SK-N-MC (cell line): ENCODE results near the gene DMWD.

Experiments
- DNase-seq: peaks from one replicate; pipeline ENCODE4 v3.0.0-alpha.2; 2011; ENCODE audit warnings: low read depth, low spot score
- H3K27ac ChIP-seq: fragments of 200-600 bp; sonication (generic); 2 replicates; pipeline ENCODE4 v1.5.1; 2016; ENCODE audit warnings: mixed run types
- H3K36me3 ChIP-seq: fragments of 200-600 bp; sonication (generic); 2 replicates; pipeline ENCODE4 v1.6.1; 2017; ENCODE audit warnings: antibody characterized with exemption, low read length, mixed read lengths; ENCODE audit not compliant: insufficient read depth
- H3K4me3 ChIP-seq: fragments of 200-600 bp; sonication (generic); 2 replicates; pipeline ENCODE4 v1.5.1; 2016
- H3K9ac ChIP-seq: fragments of 200-600 bp; sonication (generic); 2 replicates; pipeline ENCODE4 v1.8.0; 2017; ENCODE audit warnings: mixed run types, mixed read lengths; ENCODE audit not compliant: insufficient read length
- H3K9me3 ChIP-seq: fragments of 200-600 bp; sonication (generic); 2 replicates; pipeline ENCODE4 v1.6.1; 2017; ENCODE audit warnings: low read depth, mild to moderate bottlenecking, antibody characterized with exemption, low read length, moderate library complexity, mixed read lengths
- EZH2 ChIP-seq: fragments of 200-600 bp; sonication (generic); IDR thresholded peaks from one replicate; pipeline ENCODE4 v1.6.1; 2017; ENCODE audit warnings: antibody characterized with exemption
- FOXP2 ChIP-seq: optimal IDR thresholded peaks from 2 replicates; pipeline ENCODE3; 2011; ENCODE audit warnings: mild to moderate bottlenecking, moderate library complexity; ENCODE audit not compliant: insufficient read depth; ENCODE audit errors: extremely low read length, control extremely low read depth
- POLR2AphosphoS5 ChIP-seq: IDR thresholded peaks from 2 replicates; pipeline ENCODE4 v1.6.1; 2012; ENCODE audit warnings: mild to moderate bottlenecking, low read depth, low read length, borderline replicate concordance

DMWD gene

DNA sequence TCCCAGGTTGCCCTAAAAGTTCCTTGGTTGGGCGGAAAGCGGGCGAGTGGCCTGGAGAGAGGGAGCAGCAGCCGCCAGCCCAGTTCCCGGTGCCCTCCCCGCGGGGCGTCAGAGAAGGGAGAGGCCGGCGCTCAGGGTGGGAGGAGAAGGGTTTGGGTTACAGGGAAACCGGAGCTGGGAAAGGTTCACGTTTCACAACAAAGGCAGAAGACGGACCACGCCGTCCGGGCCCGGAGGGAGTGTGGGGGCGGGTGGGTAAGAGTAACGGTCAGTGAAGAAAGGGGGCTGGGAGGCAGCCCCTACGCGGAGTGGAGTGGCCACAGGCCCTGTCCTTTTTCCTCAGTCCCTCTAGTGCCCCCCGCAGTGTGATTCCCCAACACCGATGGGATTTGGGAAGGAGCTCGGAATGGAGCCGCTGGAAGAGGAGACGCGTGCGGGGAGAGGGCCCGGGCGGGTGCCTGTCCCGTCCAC is 25.2 kb downstream of the DMWD start:
- no peak for TF ChIP-seq EZH2
- no peak for TF ChIP-seq POLR2AphosphoS5
- no peak for TF ChIP-seq FOXP2
- DNase-seq = no peak
- Histone ChIP-seq H3K9me3 (no peaks in the 10 kb centered on the region), H3K36me3 (no peaks in the 10 kb centered on the region), H3K27ac (no peak overlapping the region), H3K9ac (peak overlapping the region; percentile 95), H3K4me3 (peak overlapping the region; percentile 100)

- peak overlapping the region; percentile 95 for H3K9ac ChIP-seq
- no peaks in the 10 kb centered on the region for H3K9me3 ChIP-seq
- no peak for DNase-seq
- peak overlapping the region; percentile 100 for H3K4me3 ChIP-seq
- TF ChIP-seq POLR2AphosphoS5 = no peak
- TF ChIP-seq EZH2 = no peak
- TF ChIP-seq FOXP2 = no peak
- H3K36me3 ChIP-seq = no peaks in the 10 kb centered on the region
- no peak overlapping the region for H3K27ac ChIP-seq
Observed at GRCh38 chr19:45766869-45767346, 25.7 kb downstream of the DMWD start.

DNA sequence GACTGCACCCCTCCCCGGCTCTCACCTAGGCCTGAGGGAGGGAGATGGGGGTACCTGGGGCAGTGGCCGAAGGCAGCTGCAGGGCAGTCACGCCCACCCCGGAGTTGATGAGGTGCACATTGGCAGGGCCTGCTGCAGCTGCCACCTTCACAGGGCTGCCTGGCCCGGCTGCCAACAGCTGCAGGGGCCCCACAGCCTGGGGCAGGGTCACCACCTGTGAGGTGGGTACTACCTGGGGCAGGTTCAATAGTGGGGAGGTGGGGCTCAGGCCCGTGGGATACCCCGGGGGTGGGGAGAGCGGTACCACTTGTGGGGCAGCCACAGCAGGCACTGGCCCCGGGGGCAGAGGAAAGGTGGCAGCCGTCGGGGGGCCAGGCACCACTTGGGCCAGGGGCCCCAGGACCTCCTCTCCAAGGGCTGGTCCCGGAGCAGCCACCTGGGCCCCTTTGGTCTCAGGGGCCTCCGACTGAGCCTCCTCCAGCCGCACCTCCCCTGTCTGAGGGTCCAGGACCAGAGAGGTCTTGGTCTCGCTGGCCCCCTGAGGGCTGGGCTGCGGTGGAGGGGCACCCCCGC is 26.3 kb downstream of the DMWD start:
- no peak overlapping the region for H3K9ac ChIP-seq
- no peaks in the 10 kb centered on the region for H3K9me3 ChIP-seq
- H3K36me3 ChIP-seq = no peaks in the 10 kb centered on the region
- no peak for DNase-seq
- TF ChIP-seq EZH2 (no peak), POLR2AphosphoS5 (no peak), FOXP2 (no peak)
- H3K27ac ChIP-seq = no peak overlapping the region
- no peak overlapping the region for H3K4me3 ChIP-seq

- no peak for DNase-seq
- TF ChIP-seq FOXP2 (no peak), EZH2 (no peak)
- no peaks in the 10 kb centered on the region for H3K36me3 ChIP-seq
- H3K27ac ChIP-seq = no peak overlapping the region
- no peak overlapping the region for H3K4me3 ChIP-seq
- H3K9me3 ChIP-seq = no peaks in the 10 kb centered on the region
- H3K9ac ChIP-seq = no peak overlapping the region
Observed at GRCh38 chr19:45765702-45766295, 26.8 kb downstream of the DMWD start.

GRCh38 chr19:45764945-45765701 is 27.5 kb downstream of the DMWD start:
- no peaks in the 10 kb centered on the region for H3K9me3 ChIP-seq
- no peak overlapping the region for H3K27ac ChIP-seq
- no peak for DNase-seq
- TF ChIP-seq FOXP2 (no peak), EZH2 (no peak), POLR2AphosphoS5 (peak; percentile 31; the same call in 1 of the 2 replicates)
- H3K4me3 ChIP-seq = no peak overlapping the region
- H3K9ac ChIP-seq = no peak overlapping the region
- no peaks in the 10 kb centered on the region for H3K36me3 ChIP-seq

DNA sequence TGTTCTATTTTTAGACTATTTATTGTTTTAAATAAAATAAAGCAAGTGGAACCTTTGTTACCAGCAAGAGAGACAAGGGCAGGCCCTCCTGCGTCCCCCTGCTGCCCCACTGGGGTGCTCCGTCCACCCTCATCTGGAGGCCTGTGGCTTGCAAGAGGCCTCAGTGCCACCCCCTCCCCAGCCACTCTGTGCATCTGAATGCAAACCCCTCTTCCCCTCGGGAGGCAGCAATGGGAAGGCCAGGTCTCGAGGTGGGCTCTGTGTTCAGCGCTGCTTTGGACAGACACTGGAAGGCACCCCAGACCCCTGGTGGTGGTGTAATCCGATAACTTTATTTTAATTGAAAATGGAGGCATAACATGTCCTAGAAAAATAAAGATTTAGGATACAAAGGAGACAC is 28.2 kb downstream of the DMWD start:
- Histone ChIP-seq H3K36me3 (no peaks in the 10 kb centered on the region), H3K4me3 (no peak overlapping the region), H3K9ac (no peak overlapping the region), H3K9me3 (no peaks in the 10 kb centered on the region), H3K27ac (no peak overlapping the region)
- no peak for DNase-seq
- TF ChIP-seq FOXP2 (no peak), EZH2 (no peak), POLR2AphosphoS5 (no peak)

DNA sequence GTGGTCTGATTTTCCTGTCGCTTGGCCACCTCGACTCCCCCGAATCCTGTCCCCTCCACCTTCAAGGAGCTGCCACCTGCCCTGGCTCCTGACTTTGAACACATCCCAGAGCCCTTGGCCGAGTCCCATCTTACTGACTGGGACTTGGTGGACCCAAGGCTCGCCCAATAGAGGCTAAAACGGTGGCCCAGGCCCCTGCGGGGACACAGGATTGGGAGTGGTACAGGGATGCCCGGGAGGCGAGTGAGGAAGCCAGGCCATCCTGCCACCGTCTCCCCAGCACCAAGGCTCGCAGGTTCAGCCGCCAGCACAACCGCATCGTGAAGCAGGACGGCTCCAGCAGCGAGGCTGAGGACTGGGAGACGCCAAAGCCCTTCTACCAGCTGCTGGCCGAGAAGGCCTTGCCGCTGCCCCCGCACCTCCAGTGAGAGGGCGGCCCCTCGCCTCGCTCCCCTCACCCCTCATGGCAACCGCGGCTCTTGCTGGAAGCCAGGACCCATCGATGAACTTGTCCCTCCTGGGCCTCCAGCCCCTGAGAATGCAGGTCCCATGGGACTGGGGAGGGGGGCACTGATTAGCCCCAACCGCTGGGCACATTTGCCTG is 28.9 kb downstream of the DMWD start:
- no peak overlapping the region for H3K4me3 ChIP-seq
- no peak for DNase-seq
- no peak overlapping the region for H3K9ac ChIP-seq
- no peaks in the 10 kb centered on the region for H3K36me3 ChIP-seq
- TF ChIP-seq FOXP2 (no peak), POLR2AphosphoS5 (no peak), EZH2 (no peak)
- H3K27ac ChIP-seq = no peak overlapping the region
- no peaks in the 10 kb centered on the region for H3K9me3 ChIP-seq

DNA sequence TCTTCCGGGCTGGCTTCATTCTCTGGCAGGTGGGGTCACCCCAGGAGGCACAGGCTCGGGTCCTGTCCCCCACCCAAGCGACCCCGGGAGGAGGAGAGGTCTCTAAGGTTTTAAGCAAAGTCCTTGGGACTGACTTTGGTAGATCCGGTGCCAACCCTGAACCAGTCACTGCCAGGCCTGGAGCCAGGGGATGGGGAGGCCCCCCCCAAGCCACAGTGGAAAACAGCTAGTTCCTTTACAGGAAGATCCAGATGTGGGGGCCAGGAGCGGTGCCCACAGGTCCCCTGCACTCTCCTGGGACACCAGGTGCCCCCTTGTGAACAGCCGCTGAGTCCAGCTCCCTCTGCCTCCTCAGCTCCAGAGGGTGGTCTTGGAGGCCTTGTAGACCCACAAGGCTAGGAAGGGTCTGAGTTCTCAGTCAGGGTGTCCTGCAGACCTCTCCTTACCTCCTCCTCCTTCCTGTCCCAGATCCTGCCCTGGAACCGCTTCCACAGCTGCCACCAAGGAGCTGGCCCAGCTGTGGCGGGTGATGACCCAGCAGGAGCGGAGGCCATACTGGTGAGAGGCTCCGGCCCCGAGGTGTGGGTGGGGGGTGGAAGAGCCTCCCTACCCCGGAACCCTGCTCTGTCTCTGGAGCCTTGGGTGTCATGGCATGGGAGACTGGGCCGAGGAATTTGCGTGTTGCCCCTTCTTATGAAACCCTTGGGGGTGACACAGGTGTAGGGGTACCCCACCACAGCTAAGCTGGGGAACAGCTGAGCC is 29.6 kb downstream of the DMWD start:
- H3K9me3 ChIP-seq = no peaks in the 10 kb centered on the region
- H3K9ac ChIP-seq = no peak overlapping the region
- DNase-seq = no peak
- H3K36me3 ChIP-seq = no peaks in the 10 kb centered on the region
- H3K4me3 ChIP-seq = no peak overlapping the region
- no peak overlapping the region for H3K27ac ChIP-seq
- no peak for TF ChIP-seq POLR2AphosphoS5
- TF ChIP-seq FOXP2 = no peak
- no peak for TF ChIP-seq EZH2
